Activated CD8-positive, alpha-beta T cell treated with anti-CD3 and anti-CD28 coated beads for 36 hours (primary cell): ENCODE measurements around the gene USP15. TPM values are rescaled to one million over a fixed set of nuclear protein-coding genes. Genes with fewer than 3 reads are reported as not detected.
"Not testable (repeated sequence)": the region's sequence is repeated elsewhere in the genome, so short reads cannot be mapped to it uniquely, and the experiment has no call there.

Experiments used
- ATAC-seq: fragments of 200-7000 bp; cut with Tn5 transposase; one replicate; pipeline ENCODE4 v1.10.0; 2021; ENCODE audit warnings: mild to moderate bottlenecking, moderate library complexity
- CTCF ChIA-PET: fragments of 350-600 bp; sonication (Branson Sonifier 250); formaldehyde crosslinking; loops from one replicate; lab custom pipeline; 2021; ENCODE audit warnings: antibody characterized with exemption; lab: Charles Lee
- POLR2A ChIA-PET: fragments of 350-600 bp; sonication (Branson Sonifier 250); formaldehyde crosslinking; loops from one replicate; lab custom pipeline; 2021; ENCODE audit warnings: antibody characterized with exemption; lab: Charles Lee
- DNase-seq: peaks from one replicate; pipeline ENCODE4 v3.0.0-alpha.2; 2020
- H3K27ac Mint-ChIP-seq: one replicate; pipeline ENCODE4 v1.8.0; 2021; ENCODE audit warnings: mild to moderate bottlenecking, mixed read lengths
- H3K27me3 Mint-ChIP-seq: one replicate; pipeline ENCODE4 v1.8.0; 2021; ENCODE audit warnings: mixed read lengths
- H3K36me3 Mint-ChIP-seq: one replicate; pipeline ENCODE4 v1.8.0; 2021; ENCODE audit warnings: low read depth, mixed read lengths
- H3K4me1 Mint-ChIP-seq: one replicate; pipeline ENCODE4 v1.8.0; 2021; ENCODE audit warnings: low read depth, mixed read lengths
- H3K4me3 Mint-ChIP-seq: one replicate; pipeline ENCODE4 v1.8.0; 2021; ENCODE audit warnings: mild to moderate bottlenecking, moderate library complexity, mixed read lengths
- H3K9me3 Mint-ChIP-seq: one replicate; pipeline ENCODE4 v1.8.0; 2021; ENCODE audit warnings: mixed read lengths
- intact Hi-C: fragments of 100-400 bp; cut with micrococcal nuclease; formaldehyde crosslinking; loops from one replicate; pipeline ENCODE4 v1.10.0; 2022
- total RNA-seq, 2 experiments: library from RNA; stranded (reverse); gene quantifications; one replicate each; pipeline ENCODE4 v1.2.3, GENCODE V29; 2021
- TF ChIP-seq, protein P1 (sequence below): fragments of 200-600 bp; IDR thresholded peaks from one replicate; pipeline ENCODE4 v1.8.0; 2022; ENCODE audit warnings: antibody characterized with exemption, mild to moderate bottlenecking

Gene USP15
- total RNA-seq, 2 experiments from 2014 or later = 112 to 118 TPM

DNA sequence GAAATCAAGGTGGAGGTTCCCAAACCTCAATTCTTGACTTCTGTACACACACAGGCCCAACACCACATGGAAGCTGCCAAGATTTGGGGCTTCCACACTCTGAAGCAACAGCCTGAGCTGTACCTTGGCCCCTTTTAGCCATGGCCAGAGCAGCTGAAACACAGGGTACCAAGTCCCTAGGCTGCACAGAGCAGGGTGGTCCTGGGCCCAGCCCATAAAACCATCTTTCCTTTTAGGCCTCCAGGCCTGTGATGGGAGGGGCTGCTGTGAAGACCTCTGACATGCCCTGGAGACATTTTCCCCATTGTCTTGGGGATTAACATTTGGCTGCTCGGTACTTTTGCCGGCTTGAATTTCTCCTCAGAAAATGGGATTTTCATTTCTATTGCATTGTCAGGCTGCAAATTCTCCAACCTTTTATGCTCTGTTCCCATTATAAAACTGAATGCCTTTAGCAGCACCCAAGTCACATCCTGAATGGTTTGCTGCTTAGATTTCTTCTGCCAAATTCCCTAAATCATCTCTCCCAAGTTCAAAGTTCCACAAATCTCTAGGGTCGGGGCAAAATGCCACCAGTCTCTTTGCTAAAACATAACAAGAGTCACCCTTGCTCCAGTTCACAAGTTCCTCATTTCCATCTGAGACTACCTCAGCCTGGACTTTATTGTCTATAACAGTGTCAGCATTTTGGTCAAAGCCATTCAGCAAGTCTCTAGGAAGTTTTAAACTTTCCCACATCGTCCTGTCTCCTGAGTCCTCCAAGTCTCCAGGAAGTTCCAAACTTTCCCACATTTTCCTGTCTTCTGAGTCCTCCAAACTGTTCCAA is 84.7 kb downstream of the USP15 start:
- H3K4me3 Mint-ChIP-seq, intact Hi-C loops, H3K9me3 Mint-ChIP-seq, POLR2A ChIA-PET, DNase-seq, ATAC-seq, H3K27me3 Mint-ChIP-seq, H3K27ac Mint-ChIP-seq, CTCF ChIA-PET: not testable (repeated sequence)
- peaks cover 65% of the 10 kb centered on the region for H3K36me3 Mint-ChIP-seq
- peaks cover 38% of the 10 kb centered on the region for H3K4me1 Mint-ChIP-seq

DNA sequence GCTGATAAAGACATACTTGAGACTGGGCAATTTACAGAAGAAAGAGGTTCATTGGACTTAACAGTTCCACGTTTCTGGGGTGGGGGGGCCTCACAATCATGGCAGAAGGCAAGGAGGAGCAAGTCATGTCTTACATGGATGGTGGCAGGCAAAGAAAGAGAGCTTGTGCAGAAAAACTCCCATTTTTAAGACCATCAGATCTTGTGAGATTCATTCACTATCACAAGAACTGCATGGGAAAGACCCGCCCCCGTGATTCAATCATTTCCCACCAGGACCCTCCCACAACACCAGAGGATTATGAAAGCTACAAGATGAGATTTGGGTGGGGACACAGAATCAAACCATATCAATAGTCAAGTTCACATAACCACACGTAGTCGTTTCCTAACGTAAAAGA is 85.5 kb downstream of the USP15 start:
- intact Hi-C loops = no loop called here
- H3K4me1 Mint-ChIP-seq = peaks cover 31% of the 10 kb centered on the region
- peaks cover 8% of the 10 kb centered on the region for H3K9me3 Mint-ChIP-seq
- no peaks in the 10 kb centered on the region for H3K27me3 Mint-ChIP-seq
- TF ChIP-seq, protein P1, sequence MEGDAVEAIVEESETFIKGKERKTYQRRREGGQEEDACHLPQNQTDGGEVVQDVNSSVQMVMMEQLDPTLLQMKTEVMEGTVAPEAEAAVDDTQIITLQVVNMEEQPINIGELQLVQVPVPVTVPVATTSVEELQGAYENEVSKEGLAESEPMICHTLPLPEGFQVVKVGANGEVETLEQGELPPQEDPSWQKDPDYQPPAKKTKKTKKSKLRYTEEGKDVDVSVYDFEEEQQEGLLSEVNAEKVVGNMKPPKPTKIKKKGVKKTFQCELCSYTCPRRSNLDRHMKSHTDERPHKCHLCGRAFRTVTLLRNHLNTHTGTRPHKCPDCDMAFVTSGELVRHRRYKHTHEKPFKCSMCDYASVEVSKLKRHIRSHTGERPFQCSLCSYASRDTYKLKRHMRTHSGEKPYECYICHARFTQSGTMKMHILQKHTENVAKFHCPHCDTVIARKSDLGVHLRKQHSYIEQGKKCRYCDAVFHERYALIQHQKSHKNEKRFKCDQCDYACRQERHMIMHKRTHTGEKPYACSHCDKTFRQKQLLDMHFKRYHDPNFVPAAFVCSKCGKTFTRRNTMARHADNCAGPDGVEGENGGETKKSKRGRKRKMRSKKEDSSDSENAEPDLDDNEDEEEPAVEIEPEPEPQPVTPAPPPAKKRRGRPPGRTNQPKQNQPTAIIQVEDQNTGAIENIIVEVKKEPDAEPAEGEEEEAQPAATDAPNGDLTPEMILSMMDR = no peak
- no peak overlapping the region for H3K27ac Mint-ChIP-seq
- ATAC-seq (no peak), DNase-seq (no peak)
- ChIA-PET POLR2A (no interaction called here), CTCF (no interaction called here)
- H3K4me3 Mint-ChIP-seq = no peak overlapping the region
- peaks cover 61% of the 10 kb centered on the region for H3K36me3 Mint-ChIP-seq

DNA sequence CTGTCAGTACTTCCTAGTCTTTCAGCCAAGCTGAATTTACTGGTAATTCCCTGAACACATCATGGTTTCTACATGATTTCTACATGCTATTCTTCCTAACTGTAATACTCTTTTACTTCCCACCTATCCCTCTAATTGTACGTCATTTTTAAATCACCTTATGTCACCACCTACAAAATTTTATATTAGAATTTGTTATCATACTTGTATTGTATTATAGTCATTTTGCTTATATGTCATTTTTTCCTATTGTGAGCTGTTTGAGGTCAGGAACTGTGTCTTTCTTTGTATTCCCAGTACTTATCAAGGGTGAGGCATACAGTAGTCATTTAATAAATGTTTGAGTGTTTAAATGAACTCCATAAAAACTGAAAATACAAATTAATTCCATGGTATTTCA is 86.6 kb downstream of the USP15 start:
- H3K4me3 Mint-ChIP-seq = no peak overlapping the region
- TF ChIP-seq, protein P1 = no peak
- H3K36me3 Mint-ChIP-seq = peaks cover 52% of the 10 kb centered on the region
- DNase-seq = no peak
- H3K27me3 Mint-ChIP-seq = no peaks in the 10 kb centered on the region
- H3K27ac Mint-ChIP-seq = no peak overlapping the region
- peaks cover 26% of the 10 kb centered on the region for H3K4me1 Mint-ChIP-seq
- no peak for ATAC-seq
- ChIA-PET CTCF (no interaction called here), POLR2A (no interaction called here)
- intact Hi-C loops = no loop called here
- peaks cover 8% of the 10 kb centered on the region for H3K9me3 Mint-ChIP-seq

DNA sequence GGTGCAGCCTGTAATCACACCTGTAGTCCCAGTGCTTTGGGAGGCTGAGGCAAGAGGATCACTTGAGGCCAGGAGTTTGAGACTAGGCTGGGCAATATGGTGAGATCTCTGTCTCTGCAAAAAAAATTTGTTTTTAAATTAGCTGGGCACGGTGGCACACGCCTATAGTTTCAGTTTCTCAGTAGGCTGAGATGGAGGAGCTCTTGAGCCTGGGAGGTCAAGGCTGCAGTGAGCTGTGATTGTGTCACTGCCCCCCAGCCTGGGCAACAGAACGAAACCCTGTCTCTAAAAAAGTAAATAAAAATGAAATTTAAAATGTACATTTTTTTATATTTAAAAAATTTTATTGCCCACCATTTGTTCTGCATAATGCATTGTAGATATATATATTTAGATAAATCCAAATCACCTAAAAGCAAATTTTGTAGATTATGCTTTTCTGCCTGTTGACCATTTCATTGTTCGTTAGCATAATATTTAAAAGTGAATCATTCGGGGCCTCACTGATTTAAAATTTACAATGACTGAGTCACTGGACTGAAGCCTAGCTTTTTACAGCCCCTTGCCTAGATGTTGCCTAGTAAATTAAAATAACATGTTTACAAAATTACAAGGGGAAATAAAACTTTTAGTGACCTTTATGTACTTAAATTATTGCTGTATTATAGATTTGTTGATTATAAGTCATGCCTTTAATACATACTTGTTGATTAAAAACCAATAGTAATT is 87.9 kb downstream of the USP15 start:
- H3K27me3 Mint-ChIP-seq = no peaks in the 10 kb centered on the region
- no peak for ATAC-seq
- intact Hi-C loops = no loop called here
- peaks cover 40% of the 10 kb centered on the region for H3K36me3 Mint-ChIP-seq
- ChIA-PET CTCF (no interaction called here), POLR2A (no interaction called here)
- no peak overlapping the region for H3K4me3 Mint-ChIP-seq
- H3K9me3 Mint-ChIP-seq = peaks cover 8% of the 10 kb centered on the region
- H3K4me1 Mint-ChIP-seq = peaks cover 26% of the 10 kb centered on the region
- TF ChIP-seq, protein P1 = no peak
- DNase-seq = no peak
- H3K27ac Mint-ChIP-seq = no peak overlapping the region

DNA sequence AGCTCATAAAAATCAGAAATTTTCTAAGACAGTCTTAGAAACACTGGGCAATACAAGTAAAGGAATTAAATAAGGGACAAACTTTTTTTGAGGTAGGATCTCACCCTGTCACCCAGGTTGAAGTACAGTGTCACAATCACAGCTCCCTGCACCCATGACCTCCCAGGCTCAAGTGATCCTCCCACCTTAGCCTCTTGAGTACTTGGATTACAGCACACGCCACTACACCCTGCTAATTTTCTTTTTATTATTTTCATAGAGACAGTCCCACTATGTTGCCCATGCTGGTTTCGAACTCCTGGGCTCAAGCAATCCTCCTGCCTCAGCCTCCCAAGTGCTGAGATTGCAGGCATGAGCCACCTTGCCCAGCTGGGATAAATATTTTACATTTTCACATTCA is 90.3 kb downstream of the USP15 start:
- ATAC-seq (no peak), DNase-seq (no peak)
- Mint-ChIP-seq H3K9me3 (no peaks in the 10 kb centered on the region), H3K27ac (no peak overlapping the region), H3K36me3 (peaks cover 25% of the 10 kb centered on the region), H3K4me1 (peaks cover 26% of the 10 kb centered on the region), H3K27me3 (no peaks in the 10 kb centered on the region), H3K4me3 (no peak overlapping the region)
- ChIA-PET POLR2A (no interaction called here), CTCF (interaction anchor here (0.6 kb wide), 1 partner anchor 27 kb away, joined by 3 read pairs; no protein-coding TSS in a partner anchor)
- TF ChIP-seq, protein P1 = no peak
- intact Hi-C loops = no loop called here
